UCSD-AML1 (cell line): ENCODE data around the gene ZNF511.

Source experiments
- DNase-seq: peaks from one replicate; lab custom pipeline; 2025; ENCODE audit not compliant: unreplicated experiment; lab: John Stamatoyannopoulos, UW

The ZNF511 gene

DNA sequence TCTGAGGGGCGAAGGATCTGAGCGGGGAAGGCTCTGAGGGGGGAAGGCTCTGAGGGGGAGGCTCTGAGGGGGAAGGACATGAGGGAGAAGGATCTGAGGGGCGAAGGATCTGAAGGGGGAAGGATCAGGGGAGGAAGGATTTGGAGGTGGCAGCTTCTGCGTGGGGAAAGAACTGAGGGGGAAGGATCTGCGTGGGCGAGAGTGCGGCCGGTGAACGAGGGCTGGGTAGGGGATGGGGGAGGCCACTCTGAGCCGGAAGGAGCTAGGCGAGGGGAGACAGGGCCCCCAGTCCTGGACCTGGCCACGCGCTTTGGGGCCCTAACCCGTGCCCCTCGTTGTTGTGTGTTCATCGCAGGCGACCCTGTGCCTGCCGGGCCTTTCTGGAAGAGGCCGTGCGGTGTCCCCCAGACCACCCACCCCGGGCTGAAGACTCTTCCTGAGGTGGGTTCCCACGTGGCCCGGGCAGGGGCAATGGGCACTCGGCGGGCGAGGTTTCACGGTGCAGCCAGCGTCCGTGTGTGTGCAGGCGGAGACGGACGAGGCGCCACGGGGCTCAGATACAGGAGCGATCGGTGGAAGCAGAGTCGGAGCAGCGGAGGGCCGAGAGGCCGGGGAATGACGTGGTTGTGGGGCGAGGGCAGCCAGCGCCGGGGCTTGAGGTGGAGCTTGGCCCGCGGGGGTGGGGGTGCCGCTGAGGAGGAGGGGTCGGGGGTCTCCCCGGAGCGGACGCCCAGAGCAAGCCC is 26.0 kb downstream of the ZNF511 start:
- no peak for DNase-seq

DNA sequence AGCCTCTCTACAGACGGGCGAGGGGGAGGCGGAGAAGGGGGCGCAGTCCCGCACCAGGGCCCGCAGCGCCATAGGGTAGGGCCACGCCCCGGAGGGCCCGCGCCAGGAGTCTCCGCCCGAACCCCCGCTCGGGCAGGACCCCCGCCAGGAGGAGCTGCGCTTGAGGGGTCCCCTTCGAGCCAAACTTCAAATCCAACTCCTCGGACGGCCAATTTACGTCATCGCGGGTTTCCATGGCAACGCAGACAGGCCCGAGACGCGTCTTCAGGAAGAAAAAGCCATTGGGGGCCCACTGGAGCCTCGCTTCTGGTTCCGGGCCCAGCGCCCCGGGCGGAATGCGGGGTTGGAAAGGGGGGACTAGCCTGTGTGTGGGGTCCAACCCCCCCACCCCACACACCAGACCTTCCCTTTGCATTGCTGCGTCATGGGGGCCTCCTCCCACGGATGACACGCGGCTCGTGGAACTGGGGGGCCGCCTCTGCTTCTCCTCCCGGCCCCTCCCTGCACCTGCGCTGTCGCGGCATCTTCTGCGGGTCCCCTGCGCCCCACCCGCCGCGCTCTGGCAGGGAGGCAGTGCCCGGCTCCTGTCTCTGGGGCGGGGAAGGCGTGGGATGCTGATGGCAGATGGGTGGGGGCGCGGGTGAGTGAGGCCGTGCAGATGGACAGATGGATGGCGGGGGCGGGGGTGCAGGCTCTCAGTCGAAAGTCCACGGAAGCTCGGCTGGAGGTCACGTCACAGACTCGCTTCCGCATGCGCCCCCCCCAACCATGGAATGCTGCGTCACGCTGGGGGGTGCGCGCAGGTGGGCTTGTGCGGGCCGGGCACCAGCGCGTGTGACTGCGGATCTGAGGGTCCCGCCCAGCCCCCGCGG is 26.8 kb downstream of the ZNF511 start:
- DNase-seq, result no peak

DNA sequence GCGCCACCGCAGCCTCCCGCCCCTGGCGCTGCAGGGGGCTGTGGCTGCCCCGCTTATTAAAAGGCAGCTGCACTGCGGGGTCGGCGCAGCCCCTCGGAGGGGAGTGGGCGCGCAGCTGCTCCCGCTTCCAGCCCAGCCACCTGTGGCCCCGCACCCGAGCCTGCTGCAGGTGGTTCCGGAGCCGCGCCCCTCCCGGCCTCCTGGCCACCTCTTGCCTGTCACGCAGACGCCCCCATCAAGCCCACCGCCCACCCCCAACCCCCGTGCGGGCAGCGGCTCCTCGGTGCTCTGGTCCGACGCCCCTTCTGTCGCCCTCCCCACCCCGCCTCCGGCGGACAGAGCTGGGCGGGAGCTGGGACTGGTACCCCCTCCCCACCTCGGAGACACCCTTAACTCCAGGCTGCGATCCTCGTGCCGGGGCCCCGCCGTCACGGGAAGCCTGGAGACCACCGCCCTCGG is 27.4 kb downstream of the ZNF511 start:
- DNase-seq, result no peak

DNA sequence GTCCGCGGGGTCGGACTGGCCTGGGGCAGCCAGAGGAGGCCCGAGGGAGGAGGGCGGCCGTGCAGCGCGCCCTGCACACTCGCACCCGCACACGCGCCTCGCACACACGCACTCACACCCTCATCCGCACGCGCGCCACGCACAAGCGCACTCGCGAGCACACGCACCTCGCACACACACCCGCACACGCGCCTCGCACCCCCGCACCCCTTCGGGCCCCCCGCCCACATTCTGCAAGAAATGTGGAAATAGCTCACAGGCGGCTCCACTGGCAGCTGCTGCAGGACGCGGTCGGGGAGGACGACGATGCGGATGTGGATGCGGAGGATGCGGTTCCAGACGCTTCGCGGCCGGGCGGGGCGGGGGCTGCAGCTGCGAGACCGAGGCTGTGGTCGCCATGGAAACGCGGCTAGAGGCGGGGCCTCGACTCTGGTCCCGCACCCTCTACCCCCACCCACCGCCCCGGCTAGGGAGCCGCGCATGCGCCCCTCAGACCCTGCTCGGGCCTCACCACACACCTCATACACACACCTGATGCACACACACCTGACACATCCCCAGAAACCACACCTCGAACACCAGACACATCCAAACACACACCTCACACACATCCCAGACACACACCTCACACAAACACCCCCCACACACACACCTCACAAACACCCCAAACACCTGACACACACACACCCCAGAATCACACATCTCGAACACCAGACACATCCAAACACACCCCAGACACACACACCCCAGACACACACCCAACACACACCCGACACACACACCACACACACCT is 28.1 kb downstream of the ZNF511 start, which contains the start of gene CALY:
Gene CALY, minus strand, starts transcription at position 320 of the 793 bp plus-strand sequence. CDS start 7,907 bp downstream, outside the sequence.
- DNase-seq, result peak; percentile 56

DNA sequence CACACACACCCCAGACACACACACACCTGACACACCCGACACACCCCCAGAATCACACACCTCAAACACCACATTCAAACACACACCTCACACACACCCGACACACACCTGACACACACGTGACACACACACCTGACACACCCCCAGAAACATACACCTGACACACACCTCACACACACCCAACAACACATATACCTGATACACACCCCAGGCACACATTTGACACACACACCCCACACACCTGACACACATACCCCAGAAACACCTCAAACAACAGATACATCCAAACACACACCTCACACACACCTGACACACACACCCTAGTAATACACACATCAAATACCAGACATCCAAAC is 28.6 kb downstream of the ZNF511 start:
- DNase-seq, result no peak

DNA sequence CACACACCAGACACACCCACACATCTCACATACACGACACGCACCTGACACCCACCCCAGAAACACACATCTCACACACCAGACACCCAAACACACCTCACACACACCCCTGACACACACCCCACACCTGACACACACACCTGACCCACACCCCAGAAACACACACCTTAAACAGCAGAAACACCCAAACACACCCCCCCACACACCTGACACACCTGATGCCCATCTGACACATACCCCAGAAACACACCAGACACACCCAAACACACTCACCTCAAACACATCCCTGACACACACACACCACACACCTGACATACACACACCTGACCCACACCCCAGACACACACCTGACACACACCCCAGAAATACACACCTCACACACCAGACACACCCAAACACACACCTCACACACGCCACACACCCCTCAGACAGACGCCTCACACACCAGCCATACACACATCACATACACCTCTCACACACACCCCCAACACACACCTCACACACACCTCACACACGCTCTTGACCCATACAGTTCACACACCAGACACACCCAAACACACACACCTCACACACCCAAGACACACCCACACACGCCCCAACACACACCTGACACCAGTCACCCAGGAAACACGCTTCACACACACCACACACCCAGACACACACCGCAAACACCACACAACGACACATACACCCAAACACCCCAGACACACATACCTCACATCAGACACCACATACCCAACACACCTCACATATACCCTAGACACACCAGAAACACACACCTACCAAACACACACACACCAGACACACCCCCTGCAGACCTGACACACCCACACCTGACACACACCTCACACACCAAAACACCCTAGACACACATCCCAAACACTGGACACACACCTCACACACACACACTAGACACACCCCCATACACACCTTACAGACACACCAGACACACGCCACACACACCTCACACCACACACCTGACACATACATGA is 29.7 kb downstream of the ZNF511 start:
- no peak for DNase-seq

DNA sequence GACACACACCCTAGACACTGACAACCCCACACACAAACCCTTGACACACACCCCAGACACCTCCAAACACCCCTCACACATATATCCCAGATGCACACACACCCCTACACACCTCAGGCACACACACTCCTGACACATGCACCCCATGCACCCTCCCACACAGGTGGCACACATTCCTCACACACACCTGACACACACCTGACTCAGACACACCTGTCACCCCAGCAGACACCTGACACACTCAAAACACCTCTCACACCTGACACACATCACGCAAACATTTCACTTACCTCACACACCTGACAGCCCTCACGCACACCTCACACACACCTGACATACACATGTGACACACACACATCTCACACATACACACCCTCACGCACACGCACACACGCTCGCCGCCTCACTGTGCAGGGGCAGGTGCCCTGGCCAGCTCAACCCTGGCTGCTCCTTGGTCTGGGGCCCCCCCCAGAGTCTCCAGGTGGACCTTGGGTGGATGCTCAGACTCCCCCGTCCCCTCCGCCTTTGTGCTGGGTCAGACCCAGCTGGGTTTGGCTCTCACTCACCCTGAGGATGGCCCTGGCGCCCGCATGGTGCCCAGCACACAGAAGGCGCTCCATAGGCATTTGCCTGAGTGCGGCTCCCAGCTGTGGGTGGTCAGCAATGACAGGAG is 31.1 kb downstream of the ZNF511 start:
- no peak for DNase-seq

DNA sequence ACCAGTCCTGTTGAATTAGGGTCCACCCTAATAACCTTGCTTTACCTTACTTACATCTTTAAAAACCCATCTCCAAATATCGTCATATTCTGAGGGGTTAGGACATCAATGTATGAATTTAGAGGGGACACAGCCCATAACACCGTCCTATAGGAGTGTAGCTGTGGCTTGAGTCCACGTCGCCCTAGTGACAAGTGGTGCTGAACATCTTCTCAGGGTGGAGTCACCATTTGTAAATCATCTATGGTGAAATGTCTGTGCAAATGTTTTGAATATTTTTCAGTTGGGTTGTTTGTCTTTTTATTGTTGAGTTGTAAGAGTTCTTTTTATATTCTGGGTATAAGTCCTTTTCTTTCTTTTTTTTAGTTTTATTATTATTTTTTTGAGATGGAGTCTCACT is 33.3 kb downstream of the ZNF511 start:
- DNase-seq, result no peak

DNA sequence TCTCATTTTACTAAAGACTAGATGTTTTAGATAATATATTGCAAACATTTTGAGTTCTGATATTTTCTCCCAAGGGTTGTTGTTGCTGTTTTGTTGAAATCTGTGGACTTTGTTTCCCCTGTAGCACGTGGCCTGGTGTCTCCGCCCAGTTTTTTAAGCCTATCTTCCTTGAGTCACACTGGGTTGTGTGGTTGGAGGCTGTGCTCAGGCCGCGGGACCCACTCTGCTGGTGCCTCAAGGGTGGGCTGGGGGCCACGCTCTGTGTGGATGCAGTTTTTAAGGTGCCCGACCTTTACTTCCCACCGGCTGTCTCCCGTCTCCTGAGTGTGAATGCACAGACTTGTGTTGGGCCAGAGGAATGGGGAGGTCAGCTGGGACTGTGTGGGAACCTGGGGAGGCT is 34.2 kb downstream of the ZNF511 start:
- no peak for DNase-seq

DNA sequence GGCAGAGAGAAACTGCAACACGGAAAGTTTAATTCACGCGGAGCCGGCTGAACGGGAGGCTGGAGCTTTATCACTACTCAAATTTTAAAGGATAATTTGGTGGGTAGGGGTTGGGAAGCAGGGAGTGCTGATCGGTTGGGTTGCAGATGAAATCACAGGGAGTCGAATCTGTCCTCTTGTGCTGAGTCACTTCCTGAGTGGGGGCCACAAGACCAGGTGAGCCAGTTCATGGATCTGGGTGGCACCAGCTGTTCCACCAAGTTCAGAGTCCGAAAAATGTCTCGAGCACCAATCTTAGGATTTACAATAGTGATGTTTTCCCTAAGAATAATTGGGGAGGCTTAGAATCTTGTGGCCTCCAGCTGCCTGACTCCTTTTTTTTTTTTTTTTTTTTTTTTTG is 34.8 kb downstream of the ZNF511 start:
- no peak for DNase-seq

DNA sequence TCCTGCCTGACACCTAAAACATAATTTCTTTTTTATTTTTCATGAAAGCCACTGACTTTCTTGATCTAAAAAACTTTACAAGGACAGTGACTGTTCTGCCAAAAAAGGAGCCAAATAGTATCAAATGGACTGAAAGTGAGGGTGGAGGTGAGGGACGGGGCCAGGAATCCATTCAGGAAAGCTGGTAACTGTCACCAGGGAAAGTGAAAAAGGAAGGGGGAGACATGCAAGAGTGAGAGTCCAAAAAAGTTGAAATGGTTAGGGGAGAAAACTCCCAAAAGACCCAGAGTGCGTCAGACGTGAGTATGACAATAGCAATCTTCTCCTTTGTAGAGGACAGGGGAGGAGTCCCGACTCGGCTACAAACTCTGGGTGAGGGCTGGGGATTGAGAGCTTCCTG is 35.5 kb downstream of the ZNF511 start:
- DNase-seq, result no peak

DNA sequence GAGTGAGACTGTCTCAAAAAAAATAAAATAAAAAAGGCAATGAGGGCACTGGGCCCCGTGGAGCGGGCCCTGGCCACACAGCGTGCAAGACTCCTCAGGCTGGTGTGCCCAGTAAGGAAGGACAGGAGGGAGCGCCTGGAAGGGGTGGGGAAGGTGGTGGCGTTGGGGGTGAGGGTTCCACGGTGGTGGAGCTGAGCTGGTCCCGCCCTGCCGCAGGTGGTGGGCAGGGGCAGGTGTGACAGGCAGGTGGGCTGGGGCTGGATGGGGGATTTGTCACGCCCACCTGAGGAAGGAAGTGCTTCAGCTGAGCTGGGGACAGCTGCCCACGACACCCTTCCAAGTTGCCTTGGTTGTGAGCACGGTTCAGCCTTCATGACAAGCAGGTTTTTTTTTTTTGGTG is 37.7 kb downstream of the ZNF511 start:
- no peak for DNase-seq

DNA sequence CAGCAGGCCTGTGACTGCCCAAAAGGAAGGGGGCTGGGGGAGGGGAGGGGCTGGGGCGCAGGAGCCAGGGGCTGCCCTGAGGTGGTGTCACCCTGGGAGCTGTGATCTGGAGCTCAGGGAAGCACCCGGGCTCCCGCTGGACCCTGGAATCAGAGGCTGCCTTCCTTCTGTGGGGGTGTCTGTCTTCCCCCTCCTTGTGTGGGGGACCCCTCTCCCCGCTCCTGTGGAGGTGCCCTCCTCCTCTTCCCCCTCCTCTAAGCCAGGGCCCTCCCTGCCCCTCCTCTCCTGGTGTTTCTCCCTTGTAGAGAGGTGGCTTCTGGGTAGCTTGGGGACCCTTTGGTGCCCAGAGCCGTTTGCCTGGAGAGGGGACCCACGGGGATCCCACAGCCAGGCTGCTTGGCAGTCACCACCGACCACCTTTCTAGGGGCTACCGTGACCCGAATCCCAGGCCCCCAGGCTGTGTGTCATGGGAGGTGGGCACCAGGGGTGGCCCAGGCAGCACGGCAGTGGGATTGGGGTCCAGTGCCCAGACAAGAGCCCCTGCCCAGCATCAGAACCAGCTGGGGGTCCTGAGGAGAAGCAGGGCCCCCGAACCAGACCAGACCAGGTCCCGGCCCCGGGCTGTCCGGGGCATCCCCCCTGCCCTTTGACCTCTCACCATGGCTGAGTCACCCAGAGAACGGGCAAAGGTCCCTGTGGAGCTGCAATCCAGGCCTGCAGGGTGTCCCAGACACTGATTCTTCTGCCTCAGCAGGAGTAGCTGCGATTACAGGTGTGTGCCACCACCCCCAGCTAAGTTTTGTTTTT is 39.2 kb downstream of the ZNF511 start:
- no peak for DNase-seq

DNA sequence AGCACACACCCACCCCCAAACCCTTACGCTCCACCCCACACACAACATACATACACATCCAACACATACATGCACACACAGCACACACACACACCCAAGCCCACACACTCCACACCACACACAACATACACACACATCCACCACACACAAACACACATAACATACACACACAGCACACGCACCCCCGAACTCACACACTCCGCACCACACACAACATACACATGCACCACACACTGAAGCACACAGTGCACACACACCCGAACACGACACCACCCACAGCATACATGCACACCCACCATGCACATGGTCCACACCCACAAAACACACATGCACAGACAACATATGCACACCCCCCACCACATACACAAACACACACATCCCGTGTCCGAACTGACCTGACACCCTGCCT is 40.5 kb downstream of the ZNF511 start:
- DNase-seq, result no peak

DNA sequence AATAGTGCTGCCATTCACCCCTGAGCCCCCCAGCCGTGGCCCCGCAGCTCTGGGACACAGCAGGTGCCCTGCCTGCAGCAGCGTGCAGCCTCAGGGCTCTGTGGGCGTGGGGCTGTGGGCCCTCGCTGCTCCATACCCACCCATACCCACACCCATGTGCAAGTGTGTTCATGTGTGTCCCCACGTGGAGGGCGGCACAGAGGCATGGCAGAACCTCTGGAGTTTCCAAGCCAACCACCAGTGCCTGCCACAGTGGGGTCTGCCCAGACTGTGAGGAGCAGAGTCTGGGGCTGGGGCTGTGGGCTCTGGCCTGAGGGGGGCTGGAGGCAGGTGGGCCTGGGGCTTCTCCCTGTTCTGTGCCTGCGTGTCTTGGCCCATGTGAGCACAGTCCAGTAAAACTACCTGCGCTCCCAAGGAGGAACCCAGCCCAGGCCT is 40.9 kb downstream of the ZNF511 start:
- DNase-seq, result no peak

DNA sequence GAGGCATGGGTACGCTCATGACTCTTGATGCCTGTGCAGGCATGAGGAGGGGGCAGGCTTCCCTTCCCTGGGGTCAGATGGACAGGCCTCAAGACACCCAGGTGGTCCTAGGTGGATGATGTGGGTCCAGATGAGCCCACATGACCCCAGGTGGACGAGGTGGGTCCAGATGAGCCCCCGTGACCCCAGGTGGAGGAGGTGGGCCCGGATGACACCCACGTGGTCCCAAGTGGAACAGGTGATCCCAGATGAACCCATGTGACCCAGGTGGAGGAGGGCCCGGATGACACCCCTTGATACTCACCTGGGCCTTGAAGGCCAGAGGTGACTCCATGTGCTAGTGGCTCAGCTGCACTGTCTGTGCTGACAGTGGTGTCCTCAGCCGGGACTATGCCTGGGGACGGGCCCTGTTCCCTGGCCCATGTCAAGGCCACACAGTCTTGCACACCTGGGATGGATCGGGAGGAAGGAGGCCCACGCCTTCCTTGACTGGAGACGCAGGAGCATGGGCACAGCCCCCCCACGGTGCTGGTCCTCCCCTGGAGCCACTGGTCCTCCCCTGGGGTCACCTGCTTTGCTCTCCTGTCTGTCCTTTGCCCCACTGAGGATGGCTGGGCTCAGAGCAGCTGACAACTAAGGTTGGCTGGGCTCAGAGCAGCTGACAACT is 41.7 kb downstream of the ZNF511 start:
- no peak for DNase-seq

DNA sequence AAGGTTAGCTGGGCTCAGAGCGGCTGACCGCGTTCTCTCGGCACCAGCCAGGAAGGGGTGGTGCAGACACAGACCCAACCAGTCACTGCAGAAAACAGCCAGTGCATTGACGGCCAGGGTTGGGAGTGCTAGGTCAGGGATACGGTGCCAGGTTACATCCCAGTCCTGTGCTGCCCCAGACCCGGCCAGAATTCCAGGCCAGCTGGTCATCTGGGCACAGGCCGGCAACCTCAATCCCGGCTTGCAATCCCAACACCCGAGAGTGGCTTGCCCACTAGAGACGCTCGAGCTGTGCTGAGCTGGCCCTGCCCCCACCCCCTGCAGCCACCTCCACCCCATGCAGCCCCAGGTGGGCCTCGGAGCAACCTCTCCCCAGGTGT is 42.2 kb downstream of the ZNF511 start:
- no peak for DNase-seq
